DMS114 treated with DMSO at 0.1 percent for 48 hours (cell line): Measurements from ENCODE around the gene KRTAP15-1.

Source experiments
- DNase-seq: peaks from one replicate; lab custom pipeline; 2025; ENCODE audit not compliant: unreplicated experiment; lab: John Stamatoyannopoulos, UW

The KRTAP15-1 gene

DNA sequence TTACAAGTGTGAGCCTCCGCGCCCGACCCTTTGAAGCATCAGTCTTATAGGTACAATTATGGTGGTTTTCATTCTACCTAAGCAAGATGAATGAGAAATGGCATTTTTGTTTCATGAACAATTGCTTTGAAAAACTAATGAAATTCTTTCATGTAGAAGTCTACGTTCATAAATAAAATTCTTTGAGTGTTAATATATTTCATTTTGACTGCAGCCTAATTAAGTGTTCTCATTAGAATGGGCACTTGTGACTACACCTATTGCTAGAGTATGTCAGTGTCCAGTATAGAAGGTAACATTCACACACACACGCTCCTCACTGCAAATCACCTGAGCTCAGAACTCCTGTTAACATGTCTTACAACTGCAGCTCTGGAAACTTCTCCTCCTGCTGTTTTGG is at the start of gene KRTAP15-1:
Gene KRTAP15-1, plus strand, starts transcription at position 301 of the 400 bp plus-strand sequence. Its CDS starts 53 bp downstream, at position 354.
- no peak for DNase-seq

GRCh38 chr21:30391492-30392025 is 48.5 kb upstream of the KRTAP15-1 start:
- DNase-seq: no peak

DNA sequence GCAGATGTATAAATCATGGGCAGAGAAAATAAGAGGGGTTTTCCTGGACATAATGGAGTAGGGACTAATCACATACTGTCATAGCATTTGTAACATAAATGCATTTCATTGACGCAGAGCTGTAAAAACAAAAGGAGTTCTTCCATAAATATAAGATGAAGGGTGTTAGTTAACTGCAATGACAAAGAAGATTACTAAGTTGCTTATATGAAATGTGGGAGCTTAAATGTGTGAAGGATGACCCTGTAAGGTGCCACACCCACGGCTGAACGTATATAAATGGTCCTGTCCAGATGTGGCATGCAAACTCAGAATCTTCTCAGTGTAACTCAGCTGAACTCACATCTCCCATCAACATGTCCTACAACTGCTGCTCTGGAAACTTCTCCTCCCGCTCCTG is 44.3 kb upstream of the KRTAP15-1 start, which contains the start of gene KRTAP13-1:
Gene KRTAP13-1, plus strand, starts transcription at position 301 of the 400 bp plus-strand sequence. Its CDS starts 56 bp downstream, at position 357.
- no peak for DNase-seq

GRCh38 chr21:30408782-30409494 is 31.1 kb upstream of the KRTAP15-1 start:
- peak; percentile 16 for DNase-seq

DNA sequence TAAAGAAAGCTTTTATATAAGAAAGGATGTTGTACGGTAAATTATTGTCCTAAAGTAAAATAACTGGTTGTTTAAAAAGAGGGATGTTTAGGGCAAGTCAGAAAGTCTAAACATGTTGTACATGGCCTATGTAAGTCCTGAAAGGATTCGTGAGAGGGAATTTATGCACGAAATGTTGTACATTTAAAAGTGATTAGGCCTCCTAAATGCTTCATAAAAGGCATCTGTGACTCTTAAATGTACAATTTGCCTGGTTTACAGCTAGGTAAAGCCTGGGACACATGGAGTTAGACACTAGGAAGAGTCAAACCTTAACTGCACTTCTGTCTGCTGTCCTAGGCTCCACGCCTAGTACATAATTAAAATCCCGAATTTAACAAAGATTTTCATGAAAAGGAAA is 24.1 kb upstream of the KRTAP15-1 start:
- DNase-seq: no peak

- DNase-seq: no peak
Observed at GRCh38 chr21:30425826-30426225, 14.2 kb upstream of the KRTAP15-1 start, which contains the start of gene KRTAP13-3. Gene KRTAP13-3, minus strand, starts transcription at chr21:30425926. Its CDS starts 14 bp downstream, at chr21:30425912.

DNA sequence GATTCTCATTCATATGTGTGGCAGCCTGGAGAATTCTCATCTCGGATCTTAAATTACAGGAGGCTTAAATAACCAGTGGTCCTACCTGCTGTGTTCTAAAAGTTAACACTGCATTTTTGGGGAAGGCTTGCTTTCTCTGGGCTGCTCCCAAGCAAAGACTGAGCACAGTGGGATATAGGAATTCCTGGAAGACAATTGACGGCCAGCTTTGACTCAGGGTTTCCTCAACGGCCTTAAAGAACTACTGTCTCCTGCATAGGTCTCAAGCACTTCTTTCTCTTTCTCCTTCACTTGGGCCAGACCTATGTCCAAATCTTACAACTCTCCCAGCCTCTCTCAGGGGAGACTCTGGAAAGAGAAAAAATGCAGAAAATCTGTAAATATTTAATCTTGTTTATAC is 13.3 kb upstream of the KRTAP15-1 start:
- DNase-seq: no peak

- no peak for DNase-seq
Observed at GRCh38 chr21:30430170-30430655, 9.9 kb upstream of the KRTAP15-1 start, which contains the start of gene KRTAP13-4. Gene KRTAP13-4, plus strand, starts transcription at chr21:30430220. Its CDS starts 56 bp downstream, at chr21:30430276.

DNA sequence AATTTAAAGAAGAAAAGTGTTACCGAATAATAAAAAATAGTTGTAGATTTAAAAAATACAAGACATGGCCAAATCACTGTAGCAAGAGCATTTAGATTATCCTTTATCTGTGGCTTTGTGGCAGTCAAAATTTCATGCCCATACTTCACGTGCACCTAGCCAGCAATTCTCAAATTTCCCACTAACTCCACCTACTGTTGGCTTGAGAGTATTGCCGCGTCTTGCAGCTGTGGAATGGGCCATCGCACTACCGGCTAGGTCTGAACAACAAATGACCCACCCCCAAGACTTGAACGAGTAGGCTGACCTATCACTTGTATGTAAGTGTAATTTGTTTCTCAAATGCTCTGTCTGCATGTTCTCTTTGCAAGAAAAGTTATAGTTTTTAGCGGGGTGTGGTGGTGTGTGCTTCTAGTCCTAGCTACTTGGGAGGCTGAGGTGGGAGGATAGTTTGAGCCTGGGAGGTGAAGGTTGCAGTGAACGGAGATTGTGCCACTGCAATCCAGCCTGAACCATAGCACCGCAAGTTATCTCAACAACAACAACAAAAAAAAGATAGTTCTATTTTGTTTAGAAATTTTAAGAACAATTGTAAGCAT is 5.9 kb upstream of the KRTAP15-1 start:
- DNase-seq: peak; percentile 13

GRCh38 chr21:30437010-30437565 is 3.0 kb upstream of the KRTAP15-1 start:
- DNase-seq: no peak

- DNase-seq: no peak
Observed at GRCh38 chr21:30443226-30443625, 3.2 kb downstream of the KRTAP15-1 start.

- DNase-seq: no peak
Observed at GRCh38 chr21:30444204-30444603, 4.1 kb downstream of the KRTAP15-1 start.

DNA sequence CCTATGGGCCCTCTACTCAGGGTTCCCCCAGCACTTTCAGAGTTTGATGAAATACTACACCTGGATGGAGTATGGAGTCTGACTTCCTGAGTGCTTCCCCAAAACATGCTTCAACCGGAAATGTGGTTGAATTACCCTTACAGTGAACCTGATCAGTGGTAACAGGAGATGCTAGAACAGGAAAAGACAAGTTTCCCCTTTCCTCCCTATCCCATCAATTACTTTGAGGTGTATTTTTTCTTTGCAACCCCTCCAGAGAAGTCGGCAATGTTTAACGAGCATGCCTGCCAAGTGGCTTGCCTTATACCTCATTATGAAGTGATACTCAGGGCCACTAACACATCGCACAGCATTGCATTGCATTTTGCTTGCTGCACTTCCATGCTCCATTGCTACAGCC is 7.0 kb downstream of the KRTAP15-1 start:
- no peak for DNase-seq

GRCh38 chr21:30448514-30448913 is 8.4 kb downstream of the KRTAP15-1 start:
- DNase-seq: no peak

DNA sequence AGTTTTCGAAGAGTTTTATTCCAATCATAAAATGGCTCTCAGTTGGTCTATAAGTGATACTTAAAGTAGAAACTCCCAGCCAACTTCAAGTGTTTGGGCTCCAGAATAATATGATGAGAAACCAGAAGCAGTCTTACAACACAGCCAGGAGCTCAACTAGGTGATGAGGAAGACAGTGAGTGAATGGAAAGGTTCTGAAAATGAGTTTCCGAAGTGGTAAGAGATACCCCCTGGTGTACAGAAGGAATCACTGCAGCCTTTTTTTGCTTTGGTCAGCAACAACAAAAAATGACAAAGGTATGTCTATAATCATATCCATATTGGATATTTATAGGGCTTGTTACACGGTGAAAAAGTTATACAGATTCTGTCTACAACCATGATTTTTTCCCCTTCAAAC is 23.6 kb downstream of the KRTAP15-1 start:
- peak; percentile 2 for DNase-seq

DNA sequence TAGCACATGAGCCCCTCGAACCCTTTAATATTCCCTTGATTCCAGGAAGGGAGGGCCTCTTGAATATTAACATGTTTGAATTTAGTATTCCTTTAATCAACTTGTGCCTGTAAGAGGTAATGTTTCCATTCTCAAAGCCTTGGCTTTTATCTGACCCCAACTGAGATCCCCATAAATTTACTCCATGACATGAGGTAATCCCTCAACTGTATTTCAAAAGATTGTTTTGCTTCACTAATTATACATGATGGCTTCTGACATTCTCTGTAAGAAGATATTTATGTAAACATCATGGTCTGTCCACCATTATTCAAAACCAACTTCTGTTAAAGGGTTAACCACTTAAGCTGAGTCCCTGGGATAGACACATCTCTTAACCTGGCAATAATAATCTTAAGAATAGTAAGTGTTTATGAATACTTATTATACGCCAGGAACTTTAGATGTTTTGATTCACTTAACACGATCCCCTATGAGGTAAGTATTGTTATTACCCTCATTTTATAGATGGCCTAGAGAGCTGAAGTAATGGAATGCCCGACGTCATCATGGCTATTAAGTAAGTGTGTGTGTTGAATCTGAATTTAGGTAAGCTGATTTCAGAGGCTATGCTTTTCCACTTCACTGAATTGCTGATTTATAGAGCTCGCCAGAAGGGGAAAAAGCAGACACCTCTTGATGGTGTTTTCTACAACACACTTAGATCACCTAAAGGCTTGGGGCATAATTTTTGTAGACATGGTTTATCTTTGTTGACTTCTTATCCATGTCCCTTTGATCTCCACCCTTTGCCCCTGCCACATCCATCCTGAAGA is 29.0 kb downstream of the KRTAP15-1 start:
- no peak for DNase-seq

GRCh38 chr21:30478004-30478403 is 37.9 kb downstream of the KRTAP15-1 start:
- DNase-seq: no peak

- no peak for DNase-seq
Observed at GRCh38 chr21:30479259-30479658, 39.2 kb downstream of the KRTAP15-1 start.

GRCh38 chr21:30480145-30480544 is 40.1 kb downstream of the KRTAP15-1 start, which contains the start of gene KRTAP19-1:
Gene KRTAP19-1, minus strand, starts transcription at chr21:30480367. Its CDS starts 50 bp downstream, at chr21:30480317.
- no peak for DNase-seq

GRCh38 chr21:30482130-30482529 is 42.1 kb downstream of the KRTAP15-1 start:
- DNase-seq: no peak

GRCh38 chr21:30486180-30486579 is 46.1 kb downstream of the KRTAP15-1 start:
- no peak for DNase-seq
